Neural cell (in vitro differentiated cells): ENCODE results near the gene PKNOX1.
"Not testable (repeated sequence)": the region's sequence is repeated elsewhere in the genome, so short reads cannot be mapped to it uniquely, and the experiment has no call there.

ENCODE experiments used
- CTCF ChIP-seq: fragments of 450-650 bp; IDR thresholded peaks from 2 replicates; pipeline ENCODE4 v1.5.1; 2014; ENCODE audit warnings: antibody characterized with exemption, mild to moderate bottlenecking, moderate library complexity; ENCODE audit not compliant: poor library complexity, severe bottlenecking
- EP300 ChIP-seq: fragments of 450-650 bp; conservative IDR thresholded peaks from 2 replicates; pipeline ENCODE4 v1.6.1; 2014; ENCODE audit warnings: antibody characterized with exemption, mild to moderate bottlenecking, moderate library complexity; ENCODE audit not compliant: poor library complexity, severe bottlenecking
- EZH2 ChIP-seq: fragments of 200-600, 300-800 bp; shearing (Covaris generic), sonication (generic); IDR thresholded peaks from 2 replicates; pipeline ENCODE4 v1.6.1; 2014; ENCODE audit warnings: antibody characterized with exemption, low read length, borderline replicate concordance, mild to moderate bottlenecking; ENCODE audit not compliant: insufficient read depth, poor library complexity, severe bottlenecking
- MXI1 ChIP-seq: fragments of 450-650 bp; conservative IDR thresholded peaks from 2 replicates; pipeline ENCODE4 v1.6.1; 2014; ENCODE audit warnings: antibody characterized with exemption, mild to moderate bottlenecking; ENCODE audit not compliant: poor library complexity, severe bottlenecking
- POLR2AphosphoS5 ChIP-seq: IDR thresholded peaks from 2 replicates; pipeline ENCODE4 v1.6.1; 2012
- RAD21 ChIP-seq: fragments of 450-650 bp; conservative IDR thresholded peaks from 2 replicates; pipeline ENCODE4 v1.6.1; 2014; ENCODE audit warnings: antibody characterized with exemption, mild to moderate bottlenecking, moderate library complexity
- REST ChIP-seq: IDR thresholded peaks from 2 replicates; pipeline ENCODE4 v1.6.1; 2012; ENCODE audit warnings: borderline replicate concordance
- TAF1 ChIP-seq: IDR thresholded peaks from 2 replicates; pipeline ENCODE4 v1.6.1; 2012; ENCODE audit warnings: low read depth

- not testable (repeated sequence) for TF ChIP-seq MXI1, TAF1, CTCF, EZH2, EP300, RAD21, POLR2AphosphoS5, REST
Measured at GRCh38 chr21:43000041-43000440, 25.7 kb downstream of the PKNOX1 start.
